NCI-H345 (cell line): ENCODE results near the gene OR5AP2.
"Not testable (repeated sequence)": the region's sequence is repeated elsewhere in the genome, so short reads cannot be mapped to it uniquely, and the experiment has no call there.

ENCODE experiments used
- DNase-seq: peaks from one replicate; lab custom pipeline; 2025; lab: John Stamatoyannopoulos, UW

The OR5AP2 gene

DNA sequence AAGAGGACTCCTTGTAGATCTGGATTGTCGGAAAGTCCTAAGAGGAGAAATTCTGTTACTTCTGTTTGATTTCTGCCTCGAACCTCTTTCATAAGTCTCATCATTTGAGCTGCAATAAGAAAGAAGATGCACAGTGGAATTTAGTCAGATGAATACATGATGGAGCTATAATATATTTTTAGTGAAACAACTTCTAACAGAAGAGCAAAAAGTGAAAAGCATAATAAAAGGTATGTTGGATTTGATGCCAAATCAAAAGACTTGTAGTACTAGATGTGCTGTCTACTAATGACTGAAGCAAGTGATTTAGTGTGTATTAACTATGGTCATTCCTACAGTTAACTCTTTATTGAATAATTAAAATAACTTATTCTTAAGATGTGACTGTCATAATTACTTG is at the start of gene OR5AP2:
TSS of gene OR5AP2 (minus strand) at position 101 of the 400 bp plus-strand sequence. CDS start at position 101, 0 bp downstream.
- no peak for DNase-seq

DNA sequence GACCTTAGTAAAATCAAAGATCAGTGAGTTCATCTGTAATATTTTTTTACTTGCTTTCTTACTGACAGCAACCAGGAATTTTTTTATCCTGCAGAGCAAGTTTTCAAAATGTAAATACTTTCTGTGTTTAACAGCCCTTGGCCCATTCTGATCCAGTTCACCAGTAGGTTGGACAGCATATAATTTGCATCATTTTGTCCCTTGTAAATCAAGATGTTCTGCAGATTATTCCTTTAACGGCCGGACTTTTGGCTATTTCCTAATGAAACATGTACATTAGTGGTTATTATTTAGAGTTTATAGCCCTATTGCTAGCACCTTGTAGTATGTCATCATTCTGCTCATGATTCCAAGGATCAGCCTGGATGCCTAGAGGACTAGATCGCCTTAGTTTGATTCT is 48.9 kb upstream of the OR5AP2 start:
- DNase-seq, result not testable (repeated sequence)

GRCh38 chr11:56688554-56689100 is 46.4 kb upstream of the OR5AP2 start:
- no peak for DNase-seq

GRCh38 chr11:56670984-56671383 is 28.7 kb upstream of the OR5AP2 start:
- no peak for DNase-seq

- DNase-seq, result no peak
These were observed 21.1 kb upstream of the OR5AP2 start, which contains the start of gene OR5AR1 for GRCh38 chr11:56663386-56663785. Gene OR5AR1, plus strand, starts transcription at chr11:56663686. Its CDS starts 0 bp downstream, at chr11:56663686.

DNA sequence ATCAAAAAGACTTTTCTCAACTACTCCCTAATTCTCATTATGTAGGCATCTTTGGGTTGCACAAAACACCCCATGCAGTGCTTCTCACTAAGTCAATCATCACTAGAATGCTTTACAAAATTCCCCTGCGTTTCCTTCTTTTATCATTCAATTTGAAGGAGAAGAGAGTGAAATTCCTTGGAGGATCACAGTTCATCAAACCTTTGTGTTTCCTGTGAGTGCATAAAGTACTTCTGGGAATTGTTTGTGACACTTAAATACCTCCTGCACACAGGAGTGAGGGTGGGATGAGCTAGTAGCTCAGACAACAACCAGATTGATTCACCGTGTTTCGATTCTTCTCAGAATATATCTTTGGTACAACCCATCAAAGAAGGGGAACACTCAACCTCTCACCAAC is 17.5 kb upstream of the OR5AP2 start:
- no peak for DNase-seq

DNA sequence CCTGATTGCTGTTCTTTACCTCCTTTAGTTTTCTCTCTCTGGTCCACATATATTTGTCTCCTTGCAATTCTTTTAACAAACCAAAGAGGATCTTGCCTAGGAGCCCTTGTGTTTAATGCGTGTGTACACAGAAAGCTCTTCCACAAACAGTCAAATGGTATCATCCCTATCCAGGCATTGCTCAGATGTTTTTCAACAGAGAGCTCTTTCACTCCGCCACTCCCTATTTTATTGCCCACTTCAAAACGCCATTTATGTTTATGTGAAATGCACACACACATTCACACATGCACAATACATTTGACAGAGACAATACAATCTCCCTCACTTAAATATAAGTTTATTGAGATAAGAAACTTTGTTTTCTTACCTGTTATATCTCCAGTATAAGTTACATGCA is 4.7 kb downstream of the OR5AP2 start:
- DNase-seq, result no peak

- DNase-seq, result no peak
These were observed 5.4 kb downstream of the OR5AP2 start for GRCh38 chr11:56636861-56637260.

- no peak for DNase-seq
These were observed 9.9 kb downstream of the OR5AP2 start for GRCh38 chr11:56632329-56632728.

- DNase-seq, result no peak
These were observed 16.3 kb downstream of the OR5AP2 start for GRCh38 chr11:56625946-56626345.

- no peak for DNase-seq
These were observed 17.6 kb downstream of the OR5AP2 start for GRCh38 chr11:56624661-56625110.

DNA sequence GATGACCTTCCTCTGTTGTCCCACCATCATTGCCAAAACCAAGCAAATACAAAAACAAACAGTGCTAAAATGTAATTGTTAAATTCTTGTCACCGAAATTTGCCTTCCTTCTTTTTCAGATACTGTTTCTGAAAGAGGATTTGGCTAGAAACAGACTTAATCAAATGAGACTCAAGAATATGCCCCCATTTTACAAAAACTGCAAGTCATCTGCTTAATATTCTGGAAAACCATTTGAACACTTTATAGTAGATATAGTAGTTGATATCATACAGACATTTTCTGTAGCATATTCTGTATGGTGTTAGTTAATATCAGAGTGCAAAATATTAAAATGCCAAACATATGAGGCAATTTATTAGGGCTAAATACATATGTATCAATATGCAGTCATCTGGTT is 31.1 kb downstream of the OR5AP2 start:
- DNase-seq, result no peak

DNA sequence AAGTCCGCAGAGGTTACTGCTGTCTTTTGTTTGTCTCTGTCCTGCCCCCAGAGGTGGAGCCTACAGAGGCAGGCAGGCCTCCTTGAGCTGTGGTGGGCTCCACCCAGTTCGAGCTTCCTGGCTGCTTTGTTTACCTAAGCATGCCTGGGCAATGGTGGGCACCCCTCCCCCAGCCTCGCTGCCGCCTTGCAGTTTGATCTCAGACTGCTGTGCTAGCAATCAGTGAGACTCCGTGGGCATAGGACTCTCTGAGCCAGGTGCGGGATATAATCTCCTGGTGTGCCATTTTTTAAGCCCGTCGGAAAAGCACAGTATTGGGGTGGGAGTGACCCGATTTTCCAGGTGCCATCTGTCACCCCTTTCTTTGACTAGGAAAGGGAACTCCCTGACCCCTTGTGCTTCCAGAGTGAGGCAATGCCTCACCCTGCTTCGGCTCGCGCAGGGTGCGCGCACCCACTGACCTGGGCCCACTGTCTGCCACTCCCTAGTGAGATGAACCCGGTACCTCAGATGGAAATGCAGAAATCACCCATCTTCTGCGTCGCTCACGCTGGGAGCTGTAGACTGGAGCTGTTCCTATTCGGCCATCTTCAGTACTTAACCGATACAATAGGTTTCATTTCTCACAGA is 50.0 kb downstream of the OR5AP2 start:
- not testable (repeated sequence) for DNase-seq
